GM15510 (cell line): ENCODE results near the gene MLLT10.

Experiments used
- POLR2A ChIP-seq: IDR thresholded peaks from 3 replicates; pipeline ENCODE4 v1.6.1; 2011; ENCODE audit warnings: borderline replicate concordance; ENCODE audit not compliant: insufficient read length; ENCODE audit errors: extremely low read depth

Gene MLLT10

GRCh38 chr10:21728618-21729017 is 194.6 kb downstream of the MLLT10 start:
- no peak for TF ChIP-seq POLR2A

GRCh38 chr10:21732067-21732772 is 198.2 kb downstream of the MLLT10 start:
- no peak for TF ChIP-seq POLR2A

GRCh38 chr10:21733710-21734109 is 199.7 kb downstream of the MLLT10 start:
- no peak for TF ChIP-seq POLR2A

GRCh38 chr10:21737106-21737505 is 203.1 kb downstream of the MLLT10 start:
- no peak for TF ChIP-seq POLR2A

- no peak for TF ChIP-seq POLR2A
These were observed 207.0 kb downstream of the MLLT10 start for GRCh38 chr10:21740989-21741388.

GRCh38 chr10:21742740-21743412 is 208.8 kb downstream of the MLLT10 start:
- no peak for TF ChIP-seq POLR2A

GRCh38 chr10:21744223-21744622 is 210.2 kb downstream of the MLLT10 start:
- no peak for TF ChIP-seq POLR2A

GRCh38 chr10:21746118-21746517 is 212.1 kb downstream of the MLLT10 start:
- no peak for TF ChIP-seq POLR2A

- no peak for TF ChIP-seq POLR2A
These were observed 213.8 kb downstream of the MLLT10 start for GRCh38 chr10:21747809-21748208.

- no peak for TF ChIP-seq POLR2A
These were observed 215.8 kb downstream of the MLLT10 start for GRCh38 chr10:21749788-21750187.

GRCh38 chr10:21750424-21750823 is 216.4 kb downstream of the MLLT10 start:
- TF ChIP-seq POLR2A, result no peak

GRCh38 chr10:21751341-21752310 is 217.6 kb downstream of the MLLT10 start:
- no peak for TF ChIP-seq POLR2A

GRCh38 chr10:21753497-21754270 is 219.7 kb downstream of the MLLT10 start:
- no peak for TF ChIP-seq POLR2A

GRCh38 chr10:21754410-21755011 is 220.5 kb downstream of the MLLT10 start:
- no peak for TF ChIP-seq POLR2A
